Left lung (tissue), 10 donors: Measurements from ENCODE around the gene IFNA21. TPM values are rescaled to one million over a fixed set of nuclear protein-coding genes. Genes with fewer than 3 reads are reported as not detected.
"Not testable (repeated sequence)": the region's sequence is repeated elsewhere in the genome, so short reads cannot be mapped to it uniquely, and the experiment has no call there.

Experiments
- ATAC-seq: fragments of 200-7000 bp; cut with Tn5 transposase; one replicate; pipeline ENCODE4 v1.9.1; 2020; ENCODE audit warnings: moderate library complexity
- DNase-seq, 4 donors: peaks; one replicate each; pipeline ENCODE4 v3.0.0-alpha.2; 2013 to 2020
- H3K27ac ChIP-seq, 2 donors: fragments of 200-600 bp; sonication (generic) in 1 of 2; one replicate each; pipeline versions ENCODE4 v1.5.0 to v1.8.0; 2020 to 2021
- H3K27me3 ChIP-seq, 2 donors: fragments of 200-600 bp; sonication (generic) in 1 of 2; one replicate each; pipeline versions ENCODE4 v1.5.0 to v1.8.0; 2020 to 2021
- H3K36me3 ChIP-seq, 2 donors: fragments of 200-600 bp; sonication (generic) in 1 of 2; one replicate each; pipeline versions ENCODE4 v1.5.0 to v1.8.0; 2020 to 2021
- H3K4me1 ChIP-seq, 2 donors: fragments of 200-600 bp; one replicate each; pipeline ENCODE4 v1.8.0; 2021
- H3K4me3 ChIP-seq, 2 donors: fragments of 200-600 bp; sonication (generic) in 1 of 2; one replicate each; pipeline versions ENCODE4 v1.5.0 to v1.8.0; 2020 to 2021; ENCODE audit warnings: mild to moderate bottlenecking in 1 of 2
- H3K9me3 ChIP-seq, 2 donors: fragments of 200-600 bp; sonication (generic) in 1 of 2; one replicate each; pipeline versions ENCODE4 v1.5.0 to v1.8.0; 2020 to 2021
- CTCF ChIP-seq, 2 donors: fragments of 200-600 bp; sonication (generic) in 1 of 2; IDR thresholded peaks; one replicate each; pipeline versions ENCODE4 v1.5.0 to v1.8.0; 2021; ENCODE audit warnings: antibody characterized with exemption in 2 of 2
- intact Hi-C, 2 donors: fragments of 100-400 bp; cut with DNase I; formaldehyde crosslinking; loops; one replicate each; pipeline versions ENCODE4 v1.11.2 to v1.14.2; 2022
- polyA plus RNA-seq, 6 donors: library from polyadenylated mRNA; unstranded; fragments of 120-200 nt; gene quantifications; one replicate each; pipeline ENCODE4 v1.2.1, GENCODE V29; 2013; ENCODE audit not compliant: insufficient read length in 6 of 6
- total RNA-seq, 2 donors: library from RNA; stranded (reverse); fragmentation: NEBNext Ultra II Directional; extraction: Animal tissue kit (Norgen Biotek cat#: 25700); gene quantifications; one replicate each; pipeline ENCODE4 v1.2.1, GENCODE V29; 2021
- donor health status: DM: no; HTN: yes; CAD: no.
- donor health status: DM: no; HTN: no; CAD: no.

The IFNA21 gene
- total and polyA plus RNA-seq, 8 donors = not detected

GRCh38 chr9:21194867-21195776 is 28.7 kb upstream of the IFNA21 start:
- H3K27ac ChIP-seq, H3K27me3 ChIP-seq, DNase-seq, H3K36me3 ChIP-seq, H3K9me3 ChIP-seq, H3K4me1 ChIP-seq, H3K4me3 ChIP-seq, intact Hi-C loops: not testable (repeated sequence)
- ATAC-seq = peak; percentile 92
- TF ChIP-seq CTCF (IDR thresholded peaks at IDR 0.05) = peak; percentile 47 to 56

- H3K36me3 ChIP-seq, H3K27me3 ChIP-seq, ATAC-seq, intact Hi-C loops, H3K9me3 ChIP-seq, H3K27ac ChIP-seq, DNase-seq, H3K4me3 ChIP-seq, H3K4me1 ChIP-seq: not testable (repeated sequence)
Observed at GRCh38 chr9:21187487-21187886, 21.0 kb upstream of the IFNA21 start, which contains the start of gene IFNA4. TSS of gene IFNA4 (minus strand) at chr9:21187587. CDS start at chr9:21187531, 56 bp downstream.

- ATAC-seq (peak; percentile 87), DNase-seq (peak in 1 of 4 donors; percentile 1)
- H3K36me3 ChIP-seq, intact Hi-C loops, H3K9me3 ChIP-seq, H3K27ac ChIP-seq, H3K4me1 ChIP-seq, H3K4me3 ChIP-seq, H3K27me3 ChIP-seq: not testable (repeated sequence)
- TF ChIP-seq CTCF (IDR thresholded peaks at IDR 0.05) = peak; percentile 35 to 46
Observed at GRCh38 chr9:21182810-21183736, 16.6 kb upstream of the IFNA21 start.

- Histone ChIP-seq H3K9me3 (no peaks in the 10 kb centered on the region), H3K4me1 (no peaks in the 10 kb centered on the region), H3K36me3 (no peaks in the 10 kb centered on the region), H3K4me3 (no peak overlapping the region), H3K27ac (no peak overlapping the region), H3K27me3 (no peaks in the 10 kb centered on the region)
- intact Hi-C loops = no loop called here
- no peak for ATAC-seq
- TF ChIP-seq CTCF (IDR thresholded peaks at IDR 0.05) = no peak
- no peak for DNase-seq
Observed at GRCh38 chr9:21174671-21175070, 8.2 kb upstream of the IFNA21 start.

- no peaks in the 10 kb centered on the region for H3K27me3 ChIP-seq
- H3K4me3 ChIP-seq = no peak overlapping the region
- H3K9me3 ChIP-seq = no peaks in the 10 kb centered on the region
- TF ChIP-seq CTCF (IDR thresholded peaks at IDR 0.05) = no peak
- intact Hi-C loops = no loop called here
- no peaks in the 10 kb centered on the region for H3K4me1 ChIP-seq
- ATAC-seq = no peak
- DNase-seq = no peak
- no peaks in the 10 kb centered on the region for H3K36me3 ChIP-seq
- H3K27ac ChIP-seq = no peak overlapping the region
Observed at GRCh38 chr9:21172156-21172555, 5.7 kb upstream of the IFNA21 start.
